HL-60 (cell line): ENCODE results near the gene OPHN1.

Source experiments
- CTCF ChIP-seq: IDR thresholded peaks from one replicate; pipeline ENCODE4 v1.5.1; 2011; ENCODE audit warnings: low read length, control low read depth, inconsistent platforms; ENCODE audit not compliant: insufficient read depth
- GABPA ChIP-seq: IDR thresholded peaks from 2 replicates; pipeline ENCODE4 v1.6.1; 2012; ENCODE audit warnings: low read depth
- POLR2AphosphoS5 ChIP-seq: IDR thresholded peaks from 2 replicates; pipeline ENCODE4 v1.6.1; 2012; ENCODE audit warnings: low read depth
- REST ChIP-seq: IDR thresholded peaks from 2 replicates; pipeline ENCODE4 v1.6.1; 2012; ENCODE audit warnings: low read depth; ENCODE audit not compliant: insufficient replicate concordance
- SPI1 ChIP-seq: IDR thresholded peaks from 2 replicates; pipeline ENCODE4 v1.6.1; 2012; ENCODE audit warnings: low read depth, mild to moderate bottlenecking, borderline replicate concordance

GRCh38 chrX:68422478-68422877 is 10.8 kb downstream of the OPHN1 start:
- no peak for TF ChIP-seq CTCF
- TF ChIP-seq GABPA: no peak
- TF ChIP-seq REST: no peak
- no peak for TF ChIP-seq POLR2AphosphoS5
- TF ChIP-seq SPI1: no peak
